GM19193 (cell line): ENCODE results near the gene CEP44.

Experiments used
- POLR2A ChIP-seq: IDR thresholded peaks from 4 replicates; pipeline ENCODE4 v1.6.1; 2011; ENCODE audit not compliant: insufficient read depth, insufficient read length; ENCODE audit errors: extremely low read depth

Gene CEP44

DNA sequence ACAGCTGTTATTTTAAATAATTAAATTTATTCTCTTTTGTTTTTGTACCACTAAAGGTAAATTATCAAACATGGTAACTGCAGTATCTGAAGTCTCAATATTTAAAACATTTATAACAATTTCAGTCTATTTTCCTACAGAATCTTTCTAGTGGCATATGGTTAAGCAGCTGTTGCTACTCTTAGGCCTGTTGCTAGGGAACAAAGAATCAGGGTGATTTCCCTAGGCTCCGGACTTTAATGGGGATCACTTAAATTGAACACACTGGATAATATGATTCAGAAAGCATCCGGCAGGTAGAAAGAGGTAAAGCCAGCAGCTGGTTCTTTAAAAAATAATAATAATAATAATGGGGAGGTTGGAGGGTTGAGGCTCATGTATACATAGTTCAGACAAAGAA is 17.8 kb upstream of the CEP44 start:
- TF ChIP-seq POLR2A, result no peak

DNA sequence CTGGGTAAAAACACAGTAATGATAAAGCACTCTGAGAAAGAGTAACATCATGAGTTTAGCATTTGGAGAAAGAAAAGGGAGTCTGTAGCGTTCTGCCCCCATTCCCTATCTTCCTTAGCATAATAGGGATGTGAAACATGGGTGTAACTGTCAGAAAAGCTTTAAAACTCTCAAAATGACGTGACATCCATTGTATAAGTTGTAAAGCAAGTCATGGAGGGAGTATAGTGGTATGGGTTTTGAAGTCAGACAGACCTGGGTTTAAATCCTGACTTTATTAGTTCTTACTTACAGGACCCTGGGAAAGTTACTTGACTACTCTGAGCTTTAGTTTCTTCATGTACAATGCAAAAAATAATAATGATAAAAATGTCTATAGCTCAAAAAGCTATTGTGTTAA is 17.3 kb upstream of the CEP44 start:
- no peak for TF ChIP-seq POLR2A

DNA sequence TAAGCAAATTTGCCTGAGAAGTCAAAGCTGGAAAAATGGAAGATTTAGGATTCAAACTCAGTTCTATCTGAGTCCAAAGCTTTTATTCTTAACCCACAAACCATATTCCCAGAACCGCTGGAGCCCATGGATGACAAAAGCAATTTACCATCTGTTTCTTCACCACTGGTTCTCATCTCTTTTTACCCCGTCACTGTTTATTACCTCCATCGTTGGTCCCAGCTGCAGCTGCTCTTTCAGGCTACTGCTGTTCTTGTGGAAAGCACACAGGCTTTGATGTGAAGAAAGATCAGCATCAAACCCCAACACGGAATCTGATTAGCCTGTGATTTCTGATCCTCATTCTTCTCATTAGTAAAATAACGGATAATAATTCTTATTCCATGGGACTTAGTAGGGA is 9.8 kb upstream of the CEP44 start:
- no peak for TF ChIP-seq POLR2A

- no peak for TF ChIP-seq POLR2A
Measured at GRCh38 chr4:174274436-174274835, 9.3 kb upstream of the CEP44 start.

DNA sequence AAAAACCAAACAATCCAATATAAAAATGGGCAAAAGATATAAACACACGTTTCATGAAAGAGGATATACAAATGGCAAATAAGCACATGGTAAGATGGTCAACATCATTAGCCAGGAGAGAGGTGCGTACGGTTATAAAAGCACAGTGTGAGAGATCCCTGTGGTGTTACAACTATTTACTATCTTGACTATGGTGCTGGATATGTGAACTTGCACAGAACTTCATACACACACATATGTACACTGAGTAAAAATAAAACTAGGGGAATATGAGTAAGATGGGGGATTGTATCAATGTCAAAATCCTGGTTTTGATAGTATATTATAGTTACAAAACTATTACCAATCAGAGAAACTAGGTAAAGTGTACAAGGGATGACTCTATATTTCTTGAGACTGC is 8.6 kb upstream of the CEP44 start:
- no peak for TF ChIP-seq POLR2A

GRCh38 chr4:174277433-174277832 is 6.3 kb upstream of the CEP44 start:
- no peak for TF ChIP-seq POLR2A

DNA sequence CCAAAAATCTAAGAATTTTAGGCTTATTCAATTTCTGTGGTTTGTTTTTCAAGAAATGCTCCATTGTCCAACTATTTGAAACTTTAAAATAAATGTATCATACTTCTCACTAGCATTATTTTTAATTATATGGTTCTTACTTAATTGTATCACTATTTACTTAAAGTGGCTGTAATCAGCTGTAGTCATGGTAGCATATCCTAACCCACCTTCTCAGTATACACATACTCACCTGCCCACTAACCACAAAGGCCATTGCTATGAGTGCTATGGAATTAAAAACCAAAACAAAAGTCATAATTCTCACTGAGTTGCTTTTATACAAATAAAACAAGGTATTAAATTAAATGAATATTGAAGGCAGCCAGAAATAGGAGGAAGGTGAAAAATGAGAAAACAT is 5.2 kb upstream of the CEP44 start:
- TF ChIP-seq POLR2A, result no peak

DNA sequence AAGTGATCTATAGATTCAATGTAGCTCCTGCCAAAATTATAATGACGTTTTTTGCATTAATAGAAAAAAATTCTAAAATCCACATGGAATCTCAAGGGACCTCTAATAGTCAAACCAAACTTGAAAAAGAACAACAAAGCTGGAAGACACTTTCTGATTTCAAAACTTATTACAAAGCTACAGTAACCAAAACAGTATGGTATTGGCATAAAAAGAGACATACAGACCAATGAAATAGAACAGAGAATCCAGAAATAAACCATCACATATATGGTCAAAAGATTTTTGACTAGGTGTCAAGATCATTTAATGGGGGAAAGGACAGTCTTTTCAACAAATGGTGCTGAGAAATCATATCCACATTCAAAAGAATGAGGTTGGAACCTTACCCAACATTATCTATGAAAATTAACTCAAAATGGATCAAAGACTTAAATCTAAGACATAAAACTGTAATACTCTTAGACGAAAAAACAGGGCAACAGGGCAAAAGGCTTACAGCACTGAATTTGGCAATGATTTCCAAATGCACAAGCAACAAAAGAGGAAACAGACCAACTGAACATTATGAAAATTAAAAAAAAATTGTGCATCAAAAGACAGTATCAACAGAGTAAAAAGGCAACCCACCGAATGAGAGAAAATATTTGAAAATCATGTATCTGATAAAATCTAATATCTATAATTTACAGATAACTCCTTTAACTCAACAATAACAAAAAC is 4.1 kb upstream of the CEP44 start:
- TF ChIP-seq POLR2A, result no peak

DNA sequence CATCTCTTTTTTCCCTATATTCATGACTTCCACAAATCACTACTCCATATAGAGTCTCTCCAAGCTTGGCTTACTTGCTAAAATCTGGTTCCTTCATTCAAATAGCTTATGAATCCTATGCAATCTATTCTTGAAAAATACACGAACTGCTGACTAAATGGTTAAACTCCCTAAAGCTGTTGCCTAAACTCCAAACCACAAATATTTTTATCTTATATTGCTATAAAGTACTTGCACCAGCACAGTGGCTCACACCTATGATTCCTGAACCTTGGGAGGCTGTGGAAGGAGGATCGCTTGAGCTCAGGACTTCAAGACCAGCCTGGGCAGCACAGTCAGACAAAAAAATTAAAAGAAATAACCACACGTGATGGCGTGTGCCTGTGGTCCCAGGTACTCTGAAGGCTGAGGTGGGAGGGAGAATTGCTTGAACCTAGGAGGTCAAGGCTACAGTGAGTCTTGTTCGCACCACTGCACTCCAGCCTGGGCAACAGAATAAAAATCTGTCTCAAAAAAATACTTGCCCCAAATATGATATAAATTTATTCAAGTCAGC is 2.5 kb upstream of the CEP44 start:
- TF ChIP-seq POLR2A, result no peak

DNA sequence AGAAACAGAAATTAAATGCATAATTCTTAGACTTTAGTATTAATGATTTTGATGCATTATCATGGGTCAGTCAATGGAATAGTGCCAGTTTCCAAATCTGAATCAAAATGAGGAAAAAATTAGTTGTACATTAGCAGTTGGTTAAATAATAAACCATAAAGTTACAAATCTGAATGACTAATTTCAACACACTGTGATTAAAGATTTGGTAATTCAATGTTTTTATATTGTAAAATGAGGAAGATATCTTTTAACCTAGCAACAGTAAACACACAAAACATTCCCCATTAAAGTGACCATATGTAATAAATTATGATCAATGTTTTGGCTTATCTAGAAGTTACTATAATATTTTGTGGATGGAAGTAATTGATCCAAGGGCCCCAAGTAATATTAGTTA is 1.8 kb upstream of the CEP44 start:
- no peak for TF ChIP-seq POLR2A

DNA sequence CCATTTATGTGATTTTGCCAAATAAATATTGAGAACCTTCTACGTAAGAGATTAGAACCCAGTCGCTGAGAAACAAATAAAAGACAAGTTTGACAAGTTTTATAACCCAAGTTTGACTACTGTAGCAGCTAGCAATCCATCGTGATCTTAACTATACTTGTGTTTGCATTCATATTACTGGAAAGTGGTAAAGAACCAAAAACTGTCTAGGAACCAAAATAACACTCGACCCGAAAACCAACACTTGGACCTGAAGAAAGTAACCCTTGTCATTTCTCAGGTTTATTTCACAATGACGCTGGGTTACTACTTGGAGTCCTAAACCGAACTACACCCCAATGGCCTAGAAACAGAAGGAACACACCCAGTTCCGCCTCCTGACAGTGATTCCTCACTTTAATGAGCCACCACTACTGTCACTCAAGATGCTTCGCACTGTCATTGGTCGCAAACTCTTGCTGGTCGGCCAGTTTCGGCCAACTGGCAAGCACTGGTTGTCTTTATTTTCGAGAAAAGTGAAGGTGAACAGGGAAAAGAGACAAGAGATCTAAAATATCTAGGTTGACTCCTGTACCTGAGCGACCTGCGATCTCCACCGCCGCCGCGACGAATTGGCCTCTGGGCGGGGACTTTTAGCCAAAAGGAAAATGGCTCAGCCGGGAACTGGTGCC is 740 bp upstream of the CEP44 start:
- no peak for TF ChIP-seq POLR2A

- no peak for TF ChIP-seq POLR2A
Measured at GRCh38 chr4:174284487-174284886, 776 bp downstream of the CEP44 start.

- no peak for TF ChIP-seq POLR2A
Measured at GRCh38 chr4:174286870-174287269, 3.2 kb downstream of the CEP44 start.

DNA sequence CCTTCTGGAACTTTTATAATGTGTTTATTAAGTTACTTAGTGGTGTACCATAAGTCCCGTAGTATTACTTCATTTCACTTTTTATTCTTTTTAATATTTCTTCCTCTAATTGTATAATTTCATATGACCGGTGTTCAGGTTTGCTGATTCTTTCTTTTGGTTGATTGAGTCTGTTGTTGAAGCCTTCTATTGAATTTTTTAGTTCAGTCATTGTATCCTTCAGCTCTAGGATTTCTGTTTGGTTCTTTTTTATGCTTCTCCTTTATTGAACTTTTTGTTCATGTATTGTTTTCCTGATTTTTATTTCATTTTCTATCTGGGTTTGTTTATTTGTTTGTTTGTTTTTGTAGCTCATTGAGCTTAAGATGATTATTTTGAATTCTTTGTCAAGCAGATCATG is 8.8 kb downstream of the CEP44 start:
- no peak for TF ChIP-seq POLR2A

GRCh38 chr4:174303687-174304086 is 20.0 kb downstream of the CEP44 start:
- TF ChIP-seq POLR2A, result no peak

GRCh38 chr4:174304664-174305063 is 21.0 kb downstream of the CEP44 start:
- no peak for TF ChIP-seq POLR2A
